Trophoblast cell (in vitro differentiated cells and primary cell): Measurements from ENCODE around the gene ADCY2.

ENCODE experiments used
- DNase-seq, 2 donors: peaks; one replicate each; pipeline ENCODE4 v3.0.0-alpha.2; 2016
- H2AFZ ChIP-seq: 2 replicates; pipeline ENCODE4 v1.6.1; 2013; ENCODE audit warnings: low read length, moderate library complexity, mild to moderate bottlenecking; ENCODE audit not compliant: insufficient read depth, poor library complexity
- H2AK5ac ChIP-seq: 2 replicates; pipeline ENCODE4 v1.6.1; 2013; ENCODE audit warnings: mild to moderate bottlenecking, low read length
- H2BK120ac ChIP-seq: 2 replicates; pipeline ENCODE4 v1.6.1; 2013; ENCODE audit warnings: low read length, mild to moderate bottlenecking, moderate library complexity; ENCODE audit not compliant: insufficient read depth, poor library complexity
- H2BK12ac ChIP-seq: 2 replicates; pipeline ENCODE4 v1.6.1; 2013; ENCODE audit warnings: mild to moderate bottlenecking, low read length, moderate library complexity
- H2BK5ac ChIP-seq: 2 replicates; pipeline ENCODE4 v1.6.1; 2013; ENCODE audit warnings: low read length, low read depth, moderate library complexity, mild to moderate bottlenecking; ENCODE audit not compliant: poor library complexity
- H3K14ac ChIP-seq: 2 replicates; pipeline ENCODE4 v1.6.1; 2013; ENCODE audit warnings: mild to moderate bottlenecking, low read length
- H3K18ac ChIP-seq: 2 replicates; pipeline ENCODE4 v1.6.1; 2013; ENCODE audit warnings: mild to moderate bottlenecking, low read length
- H3K23ac ChIP-seq: 2 replicates; pipeline ENCODE4 v1.6.1; 2013; ENCODE audit warnings: low read length
- H3K27ac ChIP-seq: 2 replicates; pipeline ENCODE4 v1.5.1; 2013; ENCODE audit warnings: low read depth, mild to moderate bottlenecking, inconsistent platforms, low read length, moderate library complexity
- H3K27me3 ChIP-seq: 2 replicates; pipeline ENCODE4 v1.6.1; 2013; ENCODE audit warnings: inconsistent platforms, mild to moderate bottlenecking, low read length, moderate library complexity; ENCODE audit not compliant: insufficient read depth
- H3K36me3 ChIP-seq, 2 experiments: 1 replicate in 1 of 2; 2 replicates in 1 of 2; pipeline ENCODE4 v1.6.1; 2013; ENCODE audit warnings: low read length in 2 of 2, mild to moderate bottlenecking in 2 of 2, moderate library complexity in 1 of 2; ENCODE audit not compliant: insufficient read depth in 2 of 2, control insufficient read depth in 1 of 2
- H3K4ac ChIP-seq: 2 replicates; pipeline ENCODE4 v1.6.1; 2013; ENCODE audit warnings: low read depth, mild to moderate bottlenecking, low read length, moderate library complexity
- H3K4me1 ChIP-seq, 2 experiments: 1 replicate in 1 of 2; 2 replicates in 1 of 2; pipeline ENCODE4 v1.6.1; 2013; ENCODE audit warnings: low read length in 2 of 2, mild to moderate bottlenecking in 2 of 2, moderate library complexity in 1 of 2; ENCODE audit not compliant: insufficient read depth in 2 of 2, control insufficient read depth in 1 of 2
- H3K4me2 ChIP-seq: 2 replicates; pipeline ENCODE4 v1.6.1; 2013; ENCODE audit warnings: inconsistent platforms, mild to moderate bottlenecking, low read length, moderate library complexity
- H3K4me3 ChIP-seq: 2 replicates; pipeline ENCODE4 v1.5.1; 2013; ENCODE audit warnings: mild to moderate bottlenecking, low read depth, low read length, inconsistent platforms
- H3K79me1 ChIP-seq: one replicate; pipeline ENCODE4 v1.6.1; 2013; ENCODE audit warnings: low read length
- H3K79me2 ChIP-seq: 2 replicates; pipeline ENCODE4 v1.6.1; 2013; ENCODE audit warnings: low read length, mild to moderate bottlenecking; ENCODE audit not compliant: control insufficient read depth, insufficient read depth, poor library complexity
- H3K9ac ChIP-seq: 2 replicates; pipeline ENCODE4 v1.6.1; 2013; ENCODE audit warnings: mild to moderate bottlenecking, low read length
- H3K9me3 ChIP-seq: 2 replicates; pipeline ENCODE4 v1.6.1; 2013; ENCODE audit warnings: low read depth, mild to moderate bottlenecking, control low read depth, inconsistent platforms, low read length; ENCODE audit not compliant: insufficient read depth
- H4K12ac ChIP-seq: 2 replicates; pipeline ENCODE4 v1.6.1; 2013; ENCODE audit warnings: low read depth, mild to moderate bottlenecking, low read length, moderate library complexity
- H4K8ac ChIP-seq: 2 replicates; pipeline ENCODE4 v1.6.1; 2013; ENCODE audit warnings: low read depth, mild to moderate bottlenecking, low read length, moderate library complexity
- H4K91ac ChIP-seq: one replicate; pipeline ENCODE4 v1.6.1; 2013; ENCODE audit warnings: low read depth, mild to moderate bottlenecking, low read length, moderate library complexity
- WGBS: extraction: QIAGEN DNeasy Blood & Tissue Kit; methylation state at CpG from one replicate; pipeline ENCODE4 v1.1.7; 2013; ENCODE audit warnings: missing lambda C conversion rate; ENCODE audit not compliant: insufficient read length, insufficient coverage; ENCODE audit errors: extremely low coverage; 5-methylcytosine and 5-hydroxymethylcytosine counted together

The ADCY2 gene

DNA sequence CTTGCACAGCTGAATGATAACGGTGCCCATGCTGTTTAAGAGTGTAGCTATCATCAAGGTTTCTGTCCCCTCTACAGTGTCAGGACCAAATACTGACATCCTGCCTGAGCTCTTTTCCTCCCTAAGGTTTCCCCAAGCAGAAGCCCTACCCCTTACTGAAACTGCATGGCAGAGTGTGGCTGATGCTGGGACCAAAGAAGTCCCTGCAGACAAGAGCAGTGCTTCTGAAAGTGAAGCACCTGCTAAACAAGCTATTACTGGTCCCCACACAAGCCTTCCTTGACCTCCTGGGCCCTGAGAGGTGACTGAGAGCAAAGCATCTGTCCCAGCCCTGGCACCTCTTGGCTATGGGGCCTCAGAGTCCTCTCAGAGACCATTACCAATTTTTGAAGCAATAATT is 398.9 kb downstream of the ADCY2 start:
- H3K4me3 ChIP-seq: no peak overlapping the region
- no peak overlapping the region for H3K23ac ChIP-seq
- H3K36me3 ChIP-seq: no peaks in the 10 kb centered on the region
- H3K14ac ChIP-seq: no peak overlapping the region
- DNase-seq: no peak
- no peak overlapping the region for H3K27ac ChIP-seq
- WGBS: no CpG with 5 or more reads among the region's 1 CpG
- no peak overlapping the region for H2AFZ ChIP-seq
- H3K4me1 ChIP-seq: no peaks in the 10 kb centered on the region
- H3K18ac ChIP-seq: no peak overlapping the region
- no peaks in the 10 kb centered on the region for H3K27me3 ChIP-seq
- no peaks in the 10 kb centered on the region for H3K79me2 ChIP-seq
- no peak overlapping the region for H3K9ac ChIP-seq
- peaks cover 4% of the 10 kb centered on the region for H3K9me3 ChIP-seq
- no peak overlapping the region for H2BK5ac ChIP-seq
- H4K8ac ChIP-seq: no peak overlapping the region
- no peak overlapping the region for H3K4me2 ChIP-seq
- H2BK12ac ChIP-seq: no peak overlapping the region
- no peak overlapping the region for H4K91ac ChIP-seq
- H2BK120ac ChIP-seq: no peak overlapping the region
- no peak overlapping the region for H4K12ac ChIP-seq
- H3K4ac ChIP-seq: no peak overlapping the region
- H3K79me1 ChIP-seq: no peaks in the 10 kb centered on the region
- no peak overlapping the region for H2AK5ac ChIP-seq

GRCh38 chr5:7795306-7795705 is 399.4 kb downstream of the ADCY2 start:
- no peak overlapping the region for H4K12ac ChIP-seq
- H3K14ac ChIP-seq: no peak overlapping the region
- no peaks in the 10 kb centered on the region for H3K79me2 ChIP-seq
- no peak overlapping the region for H2BK12ac ChIP-seq
- no peak overlapping the region for H3K27ac ChIP-seq
- H3K4ac ChIP-seq: no peak overlapping the region
- H3K4me1 ChIP-seq: no peaks in the 10 kb centered on the region
- peaks cover 4% of the 10 kb centered on the region for H3K9me3 ChIP-seq
- H4K8ac ChIP-seq: no peak overlapping the region
- H3K36me3 ChIP-seq: no peaks in the 10 kb centered on the region
- no peak overlapping the region for H3K23ac ChIP-seq
- no peak overlapping the region for H2BK5ac ChIP-seq
- H2AK5ac ChIP-seq: no peak overlapping the region
- H4K91ac ChIP-seq: no peak overlapping the region
- H3K79me1 ChIP-seq: no peaks in the 10 kb centered on the region
- H2AFZ ChIP-seq: no peak overlapping the region
- no peak overlapping the region for H3K9ac ChIP-seq
- H2BK120ac ChIP-seq: no peak overlapping the region
- WGBS: no CpG with 5 or more reads among the region's 3 CpGs
- H3K4me2 ChIP-seq: no peak overlapping the region
- no peak for DNase-seq
- no peaks in the 10 kb centered on the region for H3K27me3 ChIP-seq
- H3K4me3 ChIP-seq: no peak overlapping the region
- H3K18ac ChIP-seq: no peak overlapping the region

GRCh38 chr5:7801891-7802614 is 406.1 kb downstream of the ADCY2 start:
- Histone ChIP-seq H4K12ac (no peak overlapping the region), H3K9ac (no peak overlapping the region), H2AFZ (peak overlapping the region; percentile 27), H3K23ac (no peak overlapping the region), H2BK5ac (no peak overlapping the region), H3K79me2 (no peaks in the 10 kb centered on the region), H4K8ac (no peak overlapping the region), H2BK120ac (no peak overlapping the region), H3K36me3 (no peaks in the 10 kb centered on the region), H2AK5ac (no peak overlapping the region), H3K4me1 (no peaks in the 10 kb centered on the region), H3K79me1 (no peaks in the 10 kb centered on the region), H3K4ac (no peak overlapping the region), H2BK12ac (no peak overlapping the region), H3K27ac (no peak overlapping the region), H3K4me2 (no peak overlapping the region), H3K9me3 (no peaks in the 10 kb centered on the region), H3K4me3 (no peak overlapping the region), H3K14ac (no peak overlapping the region), H3K27me3 (no peaks in the 10 kb centered on the region), H3K18ac (no peak overlapping the region), H4K91ac (no peak overlapping the region)
- whole genome bisulfite sequencing: no CpG with 5 or more reads among the region's 14 CpGs
- peak in 1 of 2 donors; percentile 23 for DNase-seq

DNA sequence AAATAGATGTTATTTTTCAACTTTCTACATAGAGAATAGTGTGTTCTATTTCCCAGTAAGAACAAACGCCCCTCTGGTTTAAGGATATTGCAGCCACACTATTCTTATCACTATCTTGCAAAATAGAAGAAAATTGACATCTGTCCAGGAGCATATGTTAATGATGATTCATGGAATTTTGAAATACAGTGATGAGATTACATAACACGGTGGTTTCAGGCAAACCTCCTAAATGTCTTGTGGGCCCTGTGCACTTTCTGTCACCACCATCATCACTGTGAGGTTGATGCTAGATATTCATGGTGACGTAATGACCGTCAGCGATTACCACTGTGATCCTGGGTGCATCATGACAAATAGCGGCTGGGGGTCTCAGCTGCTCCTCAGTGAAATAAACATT is 406.9 kb downstream of the ADCY2 start:
- Histone ChIP-seq H3K4ac (no peak overlapping the region), H3K36me3 (no peaks in the 10 kb centered on the region), H3K9ac (no peak overlapping the region), H3K4me1 (no peaks in the 10 kb centered on the region), H3K79me2 (no peaks in the 10 kb centered on the region), H2BK12ac (no peak overlapping the region), H4K91ac (no peak overlapping the region), H3K18ac (no peak overlapping the region), H3K4me2 (no peak overlapping the region), H3K79me1 (no peaks in the 10 kb centered on the region), H4K12ac (no peak overlapping the region), H4K8ac (no peak overlapping the region), H3K9me3 (no peaks in the 10 kb centered on the region), H3K27ac (no peak overlapping the region), H2BK120ac (no peak overlapping the region), H3K27me3 (no peaks in the 10 kb centered on the region), H2BK5ac (no peak overlapping the region), H2AK5ac (no peak overlapping the region), H3K23ac (no peak overlapping the region), H3K4me3 (no peak overlapping the region), H3K14ac (no peak overlapping the region), H2AFZ (no peak overlapping the region)
- WGBS: no CpG with 5 or more reads among the region's 6 CpGs
- peak; percentile 78 to 97 for DNase-seq
